Daoy (cell line): Measurements from ENCODE around the gene PLEKHG4. TPM values are rescaled to one million over a fixed set of nuclear protein-coding genes. Genes with fewer than 3 reads are reported as not detected.

Source experiments
- DNase-seq: peaks from one replicate; pipeline ENCODE4 v3.0.0-alpha.2; 2015; ENCODE audit warnings: low read depth
- total RNA-seq: library from RNA; depleted of rRNA; stranded (reverse); fragments of >200 nt; shearing (Covaris generic); gene quantifications from 2 replicates; pipeline ENCODE4 v1.2.3, GENCODE V29; 2014

PLEKHG4 gene
- total RNA-seq, 1 experiment from 2014 or later = 31.7 TPM

- DNase-seq = peak; percentile 52
Observed at GRCh38 chr16:67260426-67261063, 18.8 kb upstream of the PLEKHG4 start.

- no peak for DNase-seq
Observed at GRCh38 chr16:67263201-67263600, 16.1 kb upstream of the PLEKHG4 start.

GRCh38 chr16:67264277-67264676, 15.1 kb upstream of the PLEKHG4 start:
- DNase-seq = no peak

- no peak for DNase-seq
Observed at GRCh38 chr16:67264866-67265265, 14.5 kb upstream of the PLEKHG4 start.

- no peak for DNase-seq
Observed at GRCh38 chr16:67265834-67266233, 13.5 kb upstream of the PLEKHG4 start.

- DNase-seq = peak; percentile 88
Observed at GRCh38 chr16:67268136-67268579, 11.2 kb upstream of the PLEKHG4 start.

- peak; percentile 93 for DNase-seq
Observed at GRCh38 chr16:67269766-67270165, 9.6 kb upstream of the PLEKHG4 start.

GRCh38 chr16:67270931-67271338, 8.4 kb upstream of the PLEKHG4 start:
- DNase-seq = no peak

GRCh38 chr16:67271446-67271845, 7.9 kb upstream of the PLEKHG4 start:
- DNase-seq = no peak

GRCh38 chr16:67275321-67275720, 4.0 kb upstream of the PLEKHG4 start:
- no peak for DNase-seq

GRCh38 chr16:67277294-67277998, 1.9 kb upstream of the PLEKHG4 start:
- DNase-seq = peak; percentile 98

GRCh38 chr16:67277999-67278772, 1.1 kb upstream of the PLEKHG4 start:
- peak; percentile 85 for DNase-seq

- peak; percentile 66 for DNase-seq
Observed at GRCh38 chr16:67278773-67279295, 498 bp upstream of the PLEKHG4 start.

GRCh38 chr16:67280090-67281015, 1.0 kb downstream of the PLEKHG4 start:
- no peak for DNase-seq

GRCh38 chr16:67281536-67282446, 2.5 kb downstream of the PLEKHG4 start:
- no peak for DNase-seq

- no peak for DNase-seq
Observed at GRCh38 chr16:67282447-67282805, 3.1 kb downstream of the PLEKHG4 start.

GRCh38 chr16:67283039-67283825, 3.9 kb downstream of the PLEKHG4 start:
- DNase-seq = no peak

- no peak for DNase-seq
Observed at GRCh38 chr16:67283826-67284555, 4.7 kb downstream of the PLEKHG4 start.
